DND-41 (cell line): Measurements from ENCODE around the gene CHD9.

Source experiments
- ATAC-seq: fragments of 200-7000 bp; cut with Tn5 transposase; 3 replicates; pipeline ENCODE4 v1.9.1; 2021; ENCODE audit warnings: low read depth; ENCODE audit not compliant: insufficient read depth
- DNase-seq: peaks from one replicate; pipeline ENCODE4 v3.0.0-alpha.2; 2020
- H2AFZ ChIP-seq: 2 replicates; pipeline ENCODE4 v1.6.0; 2012; ENCODE audit warnings: low read depth, low read length
- H3K27ac ChIP-seq: 2 replicates; pipeline ENCODE4 v1.5.1; 2012; ENCODE audit warnings: low read length, inconsistent platforms
- H3K27me3 ChIP-seq: fragments of 200-600 bp; sonication (generic); 2 replicates; pipeline ENCODE4 v1.6.0; 2012; ENCODE audit warnings: low read length, mild to moderate bottlenecking, inconsistent platforms; ENCODE audit not compliant: insufficient read depth, poor library complexity
- H3K36me3 ChIP-seq: 2 replicates; pipeline ENCODE4 v1.5.1; 2012; ENCODE audit warnings: low read length, inconsistent platforms; ENCODE audit not compliant: insufficient read depth
- H3K4me1 ChIP-seq: 2 replicates; pipeline ENCODE4 v1.5.1; 2012; ENCODE audit warnings: mild to moderate bottlenecking, low read length; ENCODE audit not compliant: insufficient read depth
- H3K4me2 ChIP-seq: 2 replicates; pipeline ENCODE4 v1.6.0; 2012; ENCODE audit warnings: mild to moderate bottlenecking, moderate library complexity, low read length, inconsistent platforms; ENCODE audit not compliant: insufficient read depth
- H3K4me3 ChIP-seq, 2 experiments: fragments of 200-600 bp in 1 of 2; shearing (Covaris generic) in 1 of 2; 2 replicates each; pipeline ENCODE4 v1.5.1; 2012 to 2016; ENCODE audit warnings: inconsistent platforms in 2 of 2, low read length in 2 of 2, mild to moderate bottlenecking in 2 of 2, low read depth in 1 of 2, moderate library complexity in 1 of 2
- H3K79me2 ChIP-seq: 2 replicates; pipeline ENCODE4 v1.6.0; 2012; ENCODE audit warnings: low read length, inconsistent platforms; ENCODE audit not compliant: insufficient read depth
- H3K9ac ChIP-seq: 2 replicates; pipeline ENCODE4 v1.6.0; 2012; ENCODE audit warnings: low read depth, mild to moderate bottlenecking, inconsistent platforms, low read length, moderate library complexity
- H3K9me3 ChIP-seq: 2 replicates; pipeline ENCODE4 v1.5.1; 2012; ENCODE audit warnings: low read length, moderate library complexity, mild to moderate bottlenecking, inconsistent platforms; ENCODE audit not compliant: insufficient read depth, severe bottlenecking
- H4K20me1 ChIP-seq: 2 replicates; pipeline ENCODE4 v1.6.0; 2012; ENCODE audit warnings: low read length; ENCODE audit not compliant: insufficient read depth
- EZH2 ChIP-seq: IDR thresholded peaks from 3 replicates; pipeline ENCODE4 v1.6.1; 2012; ENCODE audit warnings: borderline replicate concordance, low read depth, mild to moderate bottlenecking, moderate library complexity, low read length, inconsistent platforms; ENCODE audit not compliant: severe bottlenecking
- TF ChIP-seq, protein P1 (sequence below): IDR thresholded peaks from 2 replicates; pipeline ENCODE4 v1.5.1; 2012; ENCODE audit warnings: borderline replicate concordance, low read length, moderate library complexity, mild to moderate bottlenecking; ENCODE audit not compliant: poor library complexity, severe bottlenecking; ENCODE audit errors: extremely low read depth

Gene CHD9

DNA sequence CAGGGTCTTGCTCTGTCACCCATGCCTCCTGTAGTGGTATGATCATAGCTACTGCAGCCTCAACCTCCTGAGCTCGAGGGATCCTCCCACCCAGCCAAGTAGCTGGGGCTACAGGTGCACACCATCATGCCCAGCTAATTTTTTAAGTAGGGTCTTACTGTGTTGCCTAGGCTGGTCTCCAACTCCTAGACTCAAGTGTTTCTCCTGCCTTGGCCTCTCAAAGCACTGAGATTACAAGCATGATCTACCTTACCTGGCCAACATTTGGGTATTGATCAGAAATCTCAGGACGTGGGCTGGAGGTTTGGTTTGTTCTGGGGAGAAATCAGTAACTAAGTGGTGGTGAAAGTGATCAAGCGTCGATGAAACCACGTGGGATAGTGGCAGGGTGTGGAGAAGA lies 4.1 kb downstream of the CHD9 start:
- H3K4me3 ChIP-seq = no peak overlapping the region

DNA sequence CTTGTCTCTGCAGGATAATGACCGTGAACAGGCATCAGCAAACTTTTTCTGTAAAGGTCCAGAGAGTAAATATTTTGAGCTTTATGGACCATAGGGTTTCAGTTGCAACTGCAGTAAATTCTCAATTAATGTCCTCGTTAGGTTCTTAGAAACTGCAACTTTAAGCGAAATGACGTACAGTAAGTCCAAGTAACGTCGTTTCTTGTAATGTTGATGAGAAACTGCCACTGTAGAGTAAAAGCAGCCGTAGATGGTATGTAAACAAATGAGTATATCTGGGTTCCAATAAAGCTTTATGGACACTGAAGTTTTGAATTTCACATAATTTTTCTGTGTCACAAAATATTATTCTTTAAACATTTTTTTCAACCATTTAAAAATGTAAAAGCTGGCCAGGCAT lies 4.9 kb downstream of the CHD9 start:
- Histone ChIP-seq H3K4me2 (no peak overlapping the region), H3K79me2 (peaks cover 95% of the 10 kb centered on the region), H3K4me3 (no peak overlapping the region), H3K9me3 (no peaks in the 10 kb centered on the region), H3K4me1 (peaks cover 40% of the 10 kb centered on the region), H3K27me3 (no peaks in the 10 kb centered on the region), H3K27ac (no peak overlapping the region), H3K36me3 (0 out of 2 replicates have a peak, but pooled peaks cover 2% of the 10 kb centered on the region), H3K9ac (no peak overlapping the region), H4K20me1 (peaks cover 5% of the 10 kb centered on the region; the same call in 1 of the 2 replicates), H2AFZ (no peak overlapping the region)
- no peak for TF ChIP-seq EZH2
- TF ChIP-seq, protein P1, sequence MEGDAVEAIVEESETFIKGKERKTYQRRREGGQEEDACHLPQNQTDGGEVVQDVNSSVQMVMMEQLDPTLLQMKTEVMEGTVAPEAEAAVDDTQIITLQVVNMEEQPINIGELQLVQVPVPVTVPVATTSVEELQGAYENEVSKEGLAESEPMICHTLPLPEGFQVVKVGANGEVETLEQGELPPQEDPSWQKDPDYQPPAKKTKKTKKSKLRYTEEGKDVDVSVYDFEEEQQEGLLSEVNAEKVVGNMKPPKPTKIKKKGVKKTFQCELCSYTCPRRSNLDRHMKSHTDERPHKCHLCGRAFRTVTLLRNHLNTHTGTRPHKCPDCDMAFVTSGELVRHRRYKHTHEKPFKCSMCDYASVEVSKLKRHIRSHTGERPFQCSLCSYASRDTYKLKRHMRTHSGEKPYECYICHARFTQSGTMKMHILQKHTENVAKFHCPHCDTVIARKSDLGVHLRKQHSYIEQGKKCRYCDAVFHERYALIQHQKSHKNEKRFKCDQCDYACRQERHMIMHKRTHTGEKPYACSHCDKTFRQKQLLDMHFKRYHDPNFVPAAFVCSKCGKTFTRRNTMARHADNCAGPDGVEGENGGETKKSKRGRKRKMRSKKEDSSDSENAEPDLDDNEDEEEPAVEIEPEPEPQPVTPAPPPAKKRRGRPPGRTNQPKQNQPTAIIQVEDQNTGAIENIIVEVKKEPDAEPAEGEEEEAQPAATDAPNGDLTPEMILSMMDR = no peak
- DNase-seq = no peak
- no peak for ATAC-seq

More for the DNA sequence above, 4.1 kb downstream of the CHD9 start:
- Histone ChIP-seq H4K20me1 (no peaks in the 10 kb centered on the region; the same call in 1 of the 2 replicates), H3K36me3 (0 out of 2 replicates have a peak, but pooled peaks cover 2% of the 10 kb centered on the region), H3K9me3 (no peaks in the 10 kb centered on the region), H3K4me2 (no peak overlapping the region; the same call in 1 of the 2 replicates), H2AFZ (no peak overlapping the region), H3K27ac (no peak overlapping the region), H3K4me1 (peaks cover 48% of the 10 kb centered on the region), H3K9ac (no peak overlapping the region), H3K27me3 (no peaks in the 10 kb centered on the region), H3K79me2 (peaks cover 87% of the 10 kb centered on the region)
- TF ChIP-seq, protein P1 = no peak
- TF ChIP-seq EZH2 = no peak
- DNase-seq (no peak), ATAC-seq (no peak)

DNA sequence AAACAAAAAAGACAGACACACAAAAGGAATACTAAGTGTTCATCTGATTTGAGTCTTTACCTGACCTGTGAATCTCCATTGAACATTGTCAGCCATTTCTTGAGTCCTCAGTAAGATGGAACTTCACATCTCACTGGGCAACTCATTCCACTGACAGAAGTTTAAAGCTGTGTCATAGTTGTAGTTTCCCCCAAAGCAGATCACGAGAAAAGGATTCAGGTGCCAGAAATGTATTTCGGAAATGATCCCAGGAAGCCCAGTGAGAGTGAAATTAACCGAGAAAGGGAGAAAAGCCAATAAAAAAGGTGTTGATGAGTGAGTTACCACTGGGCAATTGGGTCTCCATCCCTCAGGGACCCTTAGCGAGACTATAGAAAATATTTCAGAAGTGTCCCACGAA lies 6.5 kb downstream of the CHD9 start:
- Histone ChIP-seq H3K9me3 (no peaks in the 10 kb centered on the region), H2AFZ (no peak overlapping the region), H3K9ac (no peak overlapping the region), H3K4me2 (no peak overlapping the region), H3K4me3 (no peak overlapping the region), H3K36me3 (0 out of 2 replicates have a peak, but pooled peaks cover 2% of the 10 kb centered on the region), H3K27ac (no peak overlapping the region), H4K20me1 (peaks cover 10% of the 10 kb centered on the region; the same call in 1 of the 2 replicates), H3K27me3 (no peaks in the 10 kb centered on the region), H3K79me2 (peaks cover 96% of the 10 kb centered on the region), H3K4me1 (peaks cover 28% of the 10 kb centered on the region)
- ATAC-seq = no peak
- TF ChIP-seq, protein P1 = no peak
- TF ChIP-seq EZH2 = no peak
- no peak for DNase-seq

DNA sequence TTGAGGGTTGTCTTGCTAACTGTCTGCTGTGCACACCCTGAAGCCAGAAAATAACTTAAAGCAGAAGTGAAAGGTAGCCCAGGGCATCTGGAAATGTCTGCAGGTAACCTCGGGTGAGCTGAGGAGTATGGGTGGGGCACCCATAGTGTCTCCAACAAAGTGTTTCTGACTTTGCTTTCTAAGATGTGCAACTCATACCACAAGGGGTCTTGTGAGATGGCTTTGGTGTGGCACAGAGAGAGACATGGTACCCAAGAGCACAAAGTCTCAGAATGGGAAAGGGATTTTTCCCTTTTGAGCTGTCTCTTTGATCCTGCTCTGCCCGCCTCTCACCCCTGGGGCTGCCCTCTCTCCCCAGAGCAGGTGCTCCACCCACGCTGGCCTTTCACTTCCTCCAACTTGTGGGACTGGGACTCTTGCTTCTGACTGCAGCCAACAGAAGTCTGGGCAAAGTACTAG lies 6.9 kb downstream of the CHD9 start:
- TF ChIP-seq, protein P1 = no peak
- TF ChIP-seq EZH2 = no peak
- H3K27ac ChIP-seq = no peak overlapping the region; the same call in 1 of the 2 replicates
- peaks cover 24% of the 10 kb centered on the region for H3K4me1 ChIP-seq
- peaks cover 13% of the 10 kb centered on the region; the same call in 1 of the 2 replicates for H4K20me1 ChIP-seq
- no peaks in the 10 kb centered on the region for H3K9me3 ChIP-seq
- H3K36me3 ChIP-seq = 0 out of 2 replicates have a peak, but pooled peaks cover 5% of the 10 kb centered on the region
- no peaks in the 10 kb centered on the region for H3K27me3 ChIP-seq
- H3K4me2 ChIP-seq = no peak overlapping the region
- peak; percentile 35 for DNase-seq
- no peak overlapping the region for H2AFZ ChIP-seq
- H3K79me2 ChIP-seq = peaks cover 96% of the 10 kb centered on the region
- H3K9ac ChIP-seq = no peak overlapping the region
- peak; percentile 71 for ATAC-seq
- no peak overlapping the region for H3K4me3 ChIP-seq
